Parathyroid adenoma (tissue), 2 donors: ENCODE measurements around the gene GRHL1.
A peak's percentile ranks its signal among the peaks of the same experiment; 100 is the strongest.

Experiments
- H2AFZ ChIP-seq: fragments of 300-600 bp; sonication (generic); one replicate; pipeline ENCODE4 v1.7.0; 2017; ENCODE audit warnings: antibody characterized with exemption, mild to moderate bottlenecking
- H3K27ac ChIP-seq: fragments of 300-600 bp; sonication (generic); one replicate; pipeline ENCODE4 v1.7.0; 2017
- H3K27me3 ChIP-seq: fragments of 300-600 bp; sonication (generic); one replicate; pipeline ENCODE4 v1.7.0; 2017; ENCODE audit warnings: low read length; ENCODE audit not compliant: control insufficient read depth, insufficient read depth
- H3K36me3 ChIP-seq: fragments of 300-600 bp; sonication (generic); one replicate; pipeline ENCODE4 v1.7.0; 2017; ENCODE audit warnings: low read length; ENCODE audit not compliant: control insufficient read depth, insufficient read depth
- H3K4me1 ChIP-seq: fragments of 300-600 bp; sonication (generic); one replicate; pipeline ENCODE4 v1.7.0; 2017; ENCODE audit warnings: control low read depth
- H3K4me2 ChIP-seq: fragments of 300-600 bp; sonication (generic); one replicate; pipeline ENCODE4 v1.7.0; 2017; ENCODE audit warnings: low read length
- H3K4me3 ChIP-seq: fragments of 300-600 bp; sonication (generic); one replicate; pipeline ENCODE4 v1.7.0; 2017; ENCODE audit warnings: low read depth, low read length
- H3K79me2 ChIP-seq: fragments of 300-600 bp; sonication (generic); one replicate; pipeline ENCODE4 v1.7.0; 2017; ENCODE audit warnings: control low read depth
- H3K9ac ChIP-seq: fragments of 300-600 bp; sonication (generic); one replicate; pipeline ENCODE4 v1.7.0; 2017; ENCODE audit warnings: mild to moderate bottlenecking
- H3K9me3 ChIP-seq: fragments of 300-600 bp; sonication (generic); one replicate; pipeline ENCODE4 v1.7.0; 2017; ENCODE audit warnings: low read length; ENCODE audit not compliant: control insufficient read depth
- CTCF ChIP-seq: fragments of 300-600 bp; sonication (generic); IDR thresholded peaks from one replicate; pipeline ENCODE4 v1.7.0; 2017; ENCODE audit warnings: antibody characterized with exemption, mild to moderate bottlenecking
- donor health status: primary hyperparathyroidism.

GRHL1 gene

GRCh38 chr2:10038123-10038522 is 86.6 kb downstream of the GRHL1 start:
- Histone ChIP-seq H3K27ac (no peak overlapping the region), H3K9me3 (no peaks in the 10 kb centered on the region), H3K4me3 (no peak overlapping the region), H3K4me2 (no peak overlapping the region), H3K79me2 (peaks cover 2% of the 10 kb centered on the region), H3K36me3 (no peaks in the 10 kb centered on the region), H3K4me1 (peaks cover 62% of the 10 kb centered on the region), H3K9ac (no peak overlapping the region), H2AFZ (no peak overlapping the region), H3K27me3 (no peaks in the 10 kb centered on the region)
- TF ChIP-seq CTCF, result no peak

GRCh38 chr2:10038716-10039115 is 87.2 kb downstream of the GRHL1 start:
- Histone ChIP-seq H3K9me3 (no peaks in the 10 kb centered on the region), H3K27me3 (no peaks in the 10 kb centered on the region), H3K27ac (no peak overlapping the region), H3K4me2 (no peak overlapping the region), H3K79me2 (peaks cover 2% of the 10 kb centered on the region), H3K4me3 (no peak overlapping the region), H3K36me3 (no peaks in the 10 kb centered on the region), H2AFZ (no peak overlapping the region), H3K9ac (no peak overlapping the region), H3K4me1 (peaks cover 62% of the 10 kb centered on the region)
- TF ChIP-seq CTCF, result no peak

GRCh38 chr2:10039658-10040410 is 88.3 kb downstream of the GRHL1 start:
- Histone ChIP-seq H3K9ac (peak overlapping the region; percentile 25), H3K4me2 (peak overlapping the region; percentile 72), H3K79me2 (peaks cover 6% of the 10 kb centered on the region), H3K4me3 (peak overlapping the region; percentile 49), H2AFZ (peak overlapping the region; percentile 70), H3K27ac (peak overlapping the region; percentile 99), H3K9me3 (no peaks in the 10 kb centered on the region), H3K36me3 (no peaks in the 10 kb centered on the region), H3K27me3 (no peaks in the 10 kb centered on the region), H3K4me1 (peaks cover 65% of the 10 kb centered on the region)
- TF ChIP-seq CTCF, result no peak

GRCh38 chr2:10041711-10042110 is 90.2 kb downstream of the GRHL1 start:
- H3K9ac ChIP-seq, result peak overlapping the region; percentile 55
- H3K4me1 ChIP-seq, result peaks cover 57% of the 10 kb centered on the region
- H3K9me3 ChIP-seq, result no peaks in the 10 kb centered on the region
- H2AFZ ChIP-seq, result no peak overlapping the region
- no peak for TF ChIP-seq CTCF
- H3K27me3 ChIP-seq, result no peaks in the 10 kb centered on the region
- H3K36me3 ChIP-seq, result no peaks in the 10 kb centered on the region
- peaks cover 12% of the 10 kb centered on the region for H3K79me2 ChIP-seq
- H3K4me3 ChIP-seq, result peak overlapping the region; percentile 72
- H3K27ac ChIP-seq, result peak overlapping the region; percentile 99
- H3K4me2 ChIP-seq, result peak overlapping the region; percentile 95
